Tibial nerve (tissue), 3 donors: ENCODE measurements around the gene SZRD1.

Experiments
- CTCF ChIP-seq, 5 experiments: fragments of 200-600 bp in 3 of 5; fragments of 450-650 bp in 2 of 5; sonication (generic) in 3 of 5; IDR thresholded peaks; one replicate each; pipeline ENCODE4 v1.5.1; 2016 to 2019; ENCODE audit warnings: antibody characterized with exemption in 5 of 5, mild to moderate bottlenecking in 3 of 5, moderate library complexity in 2 of 5
- POLR2A ChIP-seq, 2 donors: fragments of 450-650 bp; IDR thresholded peaks; one replicate each; pipeline ENCODE4 v1.6.1; 2017; ENCODE audit warnings: antibody characterized with exemption in 2 of 2, mild to moderate bottlenecking in 2 of 2, moderate library complexity in 2 of 2

GRCh38 chr1:16410803-16411202, 43.8 kb downstream of the SZRD1 start:
- TF ChIP-seq CTCF (IDR thresholded peaks at IDR 0.05) (no peak), POLR2A (IDR thresholded peaks at IDR 0.05) (no peak)
